Measurements from ENCODE around the gene ATP13A3.

DNA sequence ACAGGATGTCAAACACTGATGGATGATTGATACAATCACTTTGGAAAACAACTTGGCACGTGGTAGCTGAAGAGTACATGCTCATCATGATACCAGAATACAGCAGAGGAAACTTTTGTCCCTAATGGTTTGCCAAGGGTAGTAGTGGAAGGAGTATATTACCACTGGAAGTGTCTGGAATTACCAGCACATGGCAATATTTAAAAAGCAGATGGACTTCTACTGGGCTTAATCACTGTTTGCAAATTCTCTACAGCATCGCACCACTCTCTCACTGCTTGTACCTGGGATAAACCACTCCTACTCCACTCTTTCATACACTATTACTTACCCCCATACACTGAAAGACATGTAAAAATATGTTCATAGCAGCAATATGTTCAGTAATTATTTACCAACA is 68.1 kb downstream of the ATP13A3 start:
- TF ChIP-seq, protein P1, sequence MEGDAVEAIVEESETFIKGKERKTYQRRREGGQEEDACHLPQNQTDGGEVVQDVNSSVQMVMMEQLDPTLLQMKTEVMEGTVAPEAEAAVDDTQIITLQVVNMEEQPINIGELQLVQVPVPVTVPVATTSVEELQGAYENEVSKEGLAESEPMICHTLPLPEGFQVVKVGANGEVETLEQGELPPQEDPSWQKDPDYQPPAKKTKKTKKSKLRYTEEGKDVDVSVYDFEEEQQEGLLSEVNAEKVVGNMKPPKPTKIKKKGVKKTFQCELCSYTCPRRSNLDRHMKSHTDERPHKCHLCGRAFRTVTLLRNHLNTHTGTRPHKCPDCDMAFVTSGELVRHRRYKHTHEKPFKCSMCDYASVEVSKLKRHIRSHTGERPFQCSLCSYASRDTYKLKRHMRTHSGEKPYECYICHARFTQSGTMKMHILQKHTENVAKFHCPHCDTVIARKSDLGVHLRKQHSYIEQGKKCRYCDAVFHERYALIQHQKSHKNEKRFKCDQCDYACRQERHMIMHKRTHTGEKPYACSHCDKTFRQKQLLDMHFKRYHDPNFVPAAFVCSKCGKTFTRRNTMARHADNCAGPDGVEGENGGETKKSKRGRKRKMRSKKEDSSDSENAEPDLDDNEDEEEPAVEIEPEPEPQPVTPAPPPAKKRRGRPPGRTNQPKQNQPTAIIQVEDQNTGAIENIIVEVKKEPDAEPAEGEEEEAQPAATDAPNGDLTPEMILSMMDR (IDR thresholded peaks at IDR 0.05), result no peak
- TF ChIP-seq POLR2A (IDR thresholded peaks at IDR 0.05), result no peak
